22Rv1 (cell line): Measurements from ENCODE around the gene AUTS2.
"Not testable (repeated sequence)": the region's sequence is repeated elsewhere in the genome, so short reads cannot be mapped to it uniquely, and the experiment has no call there.

ENCODE experiments used
- H3K27ac ChIP-seq: fragments of 450-650 bp; 2 replicates; pipeline ENCODE4 v1.5.1; 2017
- CTCF ChIP-seq: fragments of 450-650 bp; IDR thresholded peaks from 2 replicates; pipeline ENCODE4 v1.5.1; 2017; ENCODE audit warnings: mild to moderate bottlenecking
- ZFX ChIP-seq: fragments of 450-650 bp; IDR thresholded peaks from 2 replicates; pipeline ENCODE4 v1.6.1; 2017; ENCODE audit warnings: antibody characterized with exemption, borderline replicate concordance

The AUTS2 gene

DNA sequence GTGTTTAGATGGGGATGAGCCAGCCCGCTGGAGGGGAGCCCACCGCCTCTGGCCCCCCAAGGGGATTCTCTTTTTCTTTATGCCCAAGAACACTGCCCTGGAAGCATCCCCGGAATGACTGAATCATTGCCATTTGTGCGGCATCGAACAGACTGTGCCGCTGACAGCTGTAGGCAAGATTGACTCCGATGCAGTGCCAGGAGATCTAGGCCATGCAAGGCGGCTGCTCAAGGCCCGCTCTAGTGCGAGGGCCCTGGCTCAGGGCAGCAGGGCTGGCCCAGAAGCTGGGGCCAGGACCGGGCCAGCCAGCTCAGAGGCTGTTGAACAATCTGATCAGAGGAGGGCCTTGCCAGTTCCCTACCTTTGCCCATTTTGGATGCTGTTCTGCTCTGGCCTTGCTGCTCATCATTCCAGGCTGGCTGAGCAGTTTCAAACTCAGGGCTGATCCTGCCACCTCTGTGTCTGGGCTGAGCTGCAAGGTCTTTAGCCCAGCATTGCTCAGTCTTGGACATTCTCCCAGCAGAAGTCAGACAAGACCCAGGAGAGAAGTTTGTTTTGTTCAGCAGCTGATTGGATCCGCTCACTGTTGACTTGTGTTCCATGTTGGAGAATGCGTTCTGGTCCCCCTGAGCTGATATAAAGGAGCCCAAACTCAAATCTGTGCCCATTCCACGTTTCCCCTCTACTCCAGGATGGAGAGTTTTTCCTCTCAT is 1048.4 kb downstream of the AUTS2 start:
- no peak overlapping the region for H3K27ac ChIP-seq
- no peak for TF ChIP-seq ZFX
- no peak for TF ChIP-seq CTCF

DNA sequence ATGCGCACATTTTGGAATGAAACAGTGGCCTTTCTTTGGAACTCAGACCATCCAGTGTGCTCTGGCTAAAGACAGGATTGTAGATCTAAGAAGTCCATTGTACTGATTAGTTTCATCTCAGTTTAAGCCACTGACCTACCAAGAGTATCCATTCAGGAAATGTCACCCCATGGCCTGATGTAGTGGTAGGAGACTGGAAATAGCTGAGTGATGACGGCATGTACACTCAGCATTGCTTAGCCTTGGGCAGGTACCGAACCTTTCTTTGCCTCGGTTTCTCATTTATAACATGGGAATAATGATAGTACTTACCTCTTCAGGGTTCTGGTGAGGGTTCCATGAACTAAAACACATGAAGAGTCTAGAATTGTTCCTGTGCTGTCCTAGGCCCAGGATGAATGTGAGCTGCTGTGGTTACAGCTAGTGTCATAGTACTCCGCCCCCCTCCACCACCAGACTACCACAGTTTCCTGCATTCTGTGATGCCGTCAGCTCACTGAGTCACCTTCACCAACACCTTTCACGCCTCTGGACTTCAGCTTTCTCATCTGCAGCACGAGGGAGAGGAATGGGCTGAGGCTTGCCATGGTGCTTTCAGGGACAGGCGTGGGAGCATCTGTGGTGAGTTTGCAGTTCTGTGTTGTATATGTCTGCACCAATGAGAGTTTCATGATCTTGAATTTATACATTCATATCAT is 1049.7 kb downstream of the AUTS2 start:
- H3K27ac ChIP-seq = no peak overlapping the region
- TF ChIP-seq ZFX = no peak
- no peak for TF ChIP-seq CTCF

DNA sequence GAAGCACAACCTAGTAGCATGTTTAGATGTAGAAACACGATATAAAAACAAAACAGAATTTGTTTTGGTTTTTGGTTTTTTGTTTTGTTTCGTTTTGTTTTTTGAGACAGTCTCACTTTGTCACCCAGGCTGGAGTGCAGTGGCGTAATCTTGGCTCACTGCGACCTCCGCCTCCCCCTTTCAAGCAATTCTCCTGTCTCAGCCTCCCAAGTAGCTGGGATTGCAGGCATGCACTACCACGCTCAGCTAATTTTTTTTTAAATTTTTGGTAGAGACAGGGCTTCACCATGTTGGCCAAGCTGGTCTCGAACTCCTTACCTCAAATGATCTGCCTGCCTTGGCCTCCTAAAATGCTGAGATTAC is 1050.2 kb downstream of the AUTS2 start:
- H3K27ac ChIP-seq = not testable (repeated sequence)

DNA sequence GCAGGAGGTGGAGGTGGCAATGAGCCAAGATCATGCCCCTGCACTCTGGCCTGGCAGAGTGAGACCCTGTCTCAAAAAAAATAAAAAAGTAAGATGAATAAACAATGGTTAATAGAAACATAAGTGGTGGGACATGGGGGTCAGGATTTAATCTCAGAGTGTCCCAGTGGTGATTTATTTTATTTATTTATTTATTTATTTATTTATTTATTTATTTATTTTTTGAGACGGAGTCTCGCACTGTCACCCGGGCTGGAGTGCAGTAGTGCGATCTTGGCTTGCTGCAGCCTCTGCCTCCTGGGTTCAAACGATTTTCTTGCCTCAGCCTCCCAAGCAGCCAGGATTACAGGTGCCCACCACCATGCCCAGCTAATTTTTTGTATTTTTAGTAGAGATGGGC is 1051.0 kb downstream of the AUTS2 start:
- TF ChIP-seq CTCF = no peak
- no peak for TF ChIP-seq ZFX
- H3K27ac ChIP-seq = no peak overlapping the region

- TF ChIP-seq ZFX (no peak), CTCF (no peak)
- no peak overlapping the region for H3K27ac ChIP-seq
Measured at GRCh38 chr7:70654146-70654545, 1055.9 kb downstream of the AUTS2 start.

- no peak overlapping the region for H3K27ac ChIP-seq
- no peak for TF ChIP-seq CTCF
- TF ChIP-seq ZFX = no peak
Measured at GRCh38 chr7:70654979-70655378, 1056.7 kb downstream of the AUTS2 start.

DNA sequence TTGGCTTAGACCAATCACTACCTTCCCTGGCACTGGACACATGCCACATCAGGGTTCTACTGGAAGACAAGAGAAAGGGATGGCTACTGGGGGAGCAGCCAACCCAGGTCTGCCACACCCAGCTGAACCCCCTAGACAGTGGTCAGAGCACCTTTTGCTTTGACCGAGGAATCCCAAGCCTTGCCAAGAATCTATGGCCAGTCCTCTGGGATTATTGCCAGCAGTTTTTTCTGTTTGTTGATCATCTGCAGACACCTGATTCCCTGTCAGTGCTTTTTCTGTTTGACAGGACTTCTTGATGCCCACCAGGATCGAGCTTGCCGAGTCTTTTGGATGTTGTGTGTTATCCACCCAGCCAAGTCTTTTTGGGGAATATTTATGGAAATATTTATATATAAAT is 1057.4 kb downstream of the AUTS2 start:
- no peak overlapping the region for H3K27ac ChIP-seq
- TF ChIP-seq ZFX (no peak), CTCF (no peak)

- TF ChIP-seq CTCF (no peak), ZFX (no peak)
- H3K27ac ChIP-seq = no peak overlapping the region
Measured at GRCh38 chr7:70657571-70657970, 1059.3 kb downstream of the AUTS2 start.
